Camera-type eye (tissue), 1 donor: ENCODE measurements around the gene KCND2. TPM values are rescaled to one million over a fixed set of nuclear protein-coding genes. Genes with fewer than 3 reads are reported as not detected.

Experiments used
- total RNA-seq: library from RNA; depleted of rRNA; stranded (reverse); fragments of >200 nt; gene quantifications from one replicate; pipeline ENCODE4 v1.2.3, GENCODE V29; 2014

KCND2 gene
- total RNA-seq: 14.5 TPM

GRCh38 chr7:120272701-120273475, at the start of gene KCND2:
KCND2 (plus strand) TSS chr7:120273175.

